ENCODE data around the gene HYOU1. TPM values are rescaled to one million over a fixed set of nuclear protein-coding genes. Genes with fewer than 3 reads are reported as not detected.
A peak's percentile ranks its signal among the peaks of the same experiment; 100 is the strongest.
"Not testable (repeated sequence)": the region's sequence is repeated elsewhere in the genome, so short reads cannot be mapped to it uniquely, and the experiment has no call there.

The HYOU1 gene
- total RNA-seq, 2 donors from 2014 or later: 67.7 to 117 TPM

DNA sequence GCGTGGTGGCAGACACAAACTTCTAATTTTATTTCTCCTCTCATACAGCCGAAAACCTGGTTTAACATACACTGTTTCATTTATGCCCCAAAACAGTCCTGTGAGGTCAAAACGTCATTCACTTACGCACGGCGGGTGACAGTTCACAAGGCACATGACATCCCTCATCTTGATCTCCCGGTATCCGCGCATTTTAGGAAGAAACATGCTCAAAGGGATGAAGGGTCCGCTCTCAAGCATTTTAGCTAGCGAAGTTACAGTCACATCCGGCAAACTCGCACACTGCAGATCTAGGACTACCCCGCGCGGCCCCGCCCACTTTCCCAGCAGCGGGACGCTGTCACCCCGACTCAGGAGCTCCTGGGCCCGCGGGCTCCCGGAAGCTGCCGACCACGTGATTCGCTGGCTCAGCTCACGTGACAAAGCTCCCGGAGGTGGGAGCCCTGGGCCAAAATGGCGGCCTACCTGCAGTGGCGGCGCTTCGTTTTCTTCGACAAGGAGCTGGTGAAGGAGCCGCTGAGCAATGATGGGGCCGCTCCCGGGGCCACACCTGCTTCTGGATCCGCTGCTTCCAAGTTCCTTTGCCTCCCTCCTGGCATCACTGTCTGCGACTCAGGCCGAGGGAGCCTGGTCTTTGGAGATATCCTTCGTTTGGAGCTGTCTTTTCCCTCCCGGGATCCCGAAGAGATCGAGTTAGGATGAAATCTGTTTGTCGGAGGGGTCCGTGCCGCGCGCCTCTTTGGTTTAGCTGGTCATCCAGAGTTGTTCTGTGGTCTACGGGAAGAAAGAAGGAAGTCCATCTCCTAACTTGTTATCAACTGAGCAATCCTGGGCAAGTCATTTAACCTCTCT is 10.6 kb upstream of the HYOU1 start, which contains the start of gene VPS11:
TSS of gene VPS11 (plus strand) at position 448 of the 852 bp plus-strand sequence. CDS start at position 454, 6 bp downstream.
- H3K36me3 Mint-ChIP-seq (ENCODE audit: low read depth): peaks cover 63% of the 10 kb centered on the region
- H3K27me3 Mint-ChIP-seq: no peaks in the 10 kb centered on the region
- peaks cover 23% of the 10 kb centered on the region for H3K4me1 Mint-ChIP-seq
- peak; percentile 97 for ATAC-seq (replicated peaks)
- no peaks in the 10 kb centered on the region for H3K9me3 Mint-ChIP-seq
- H3K27ac Mint-ChIP-seq: peak within 1 kb of the TSS; percentile 99
- peak within 1 kb of the TSS; percentile 97 for H3K4me3 Mint-ChIP-seq

GRCh38 chr11:119065369-119065768 is 8.4 kb upstream of the HYOU1 start:
- ATAC-seq (replicated peaks): peak; percentile 20

DNA sequence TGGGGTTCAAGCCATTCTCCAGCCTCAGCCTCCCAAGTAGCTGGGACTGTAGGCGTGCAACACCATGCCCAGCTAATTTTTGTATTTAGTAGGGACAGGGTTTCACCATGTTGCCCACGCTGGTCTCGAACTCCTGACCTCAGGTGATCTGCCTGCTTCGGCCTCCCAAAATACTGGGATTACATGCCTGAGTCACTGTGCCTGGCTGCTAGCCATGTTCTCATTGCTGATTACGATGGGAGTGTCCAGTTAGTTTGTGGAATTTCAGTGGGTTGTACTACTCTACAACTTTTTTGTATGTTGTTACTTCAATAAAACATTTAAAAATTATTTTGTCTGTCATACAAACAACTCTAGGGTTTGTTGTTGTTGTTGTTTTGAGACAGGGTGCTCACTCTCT is 5.8 kb upstream of the HYOU1 start:
- H3K4me3 Mint-ChIP-seq: no peak overlapping the region
- no peak overlapping the region for H3K27ac Mint-ChIP-seq
- H3K9me3 Mint-ChIP-seq: no peaks in the 10 kb centered on the region
- peaks cover 31% of the 10 kb centered on the region for H3K36me3 Mint-ChIP-seq (ENCODE audit: low read depth)
- no peaks in the 10 kb centered on the region for H3K27me3 Mint-ChIP-seq
- H3K4me1 Mint-ChIP-seq: peaks cover 21% of the 10 kb centered on the region
- no peak for ATAC-seq (replicated peaks)

More at GRCh38 chr11:119065369-119065768, 8.4 kb upstream of the HYOU1 start:
- Mint-ChIP-seq H3K4me3 (peak overlapping the region; percentile 97), H3K9me3 (no peaks in the 10 kb centered on the region), H3K4me1 (peaks cover 22% of the 10 kb centered on the region), H3K27me3 (no peaks in the 10 kb centered on the region), H3K36me3 (ENCODE audit: low read depth) (peaks cover 45% of the 10 kb centered on the region), H3K27ac (peak overlapping the region; percentile 16)

DNA sequence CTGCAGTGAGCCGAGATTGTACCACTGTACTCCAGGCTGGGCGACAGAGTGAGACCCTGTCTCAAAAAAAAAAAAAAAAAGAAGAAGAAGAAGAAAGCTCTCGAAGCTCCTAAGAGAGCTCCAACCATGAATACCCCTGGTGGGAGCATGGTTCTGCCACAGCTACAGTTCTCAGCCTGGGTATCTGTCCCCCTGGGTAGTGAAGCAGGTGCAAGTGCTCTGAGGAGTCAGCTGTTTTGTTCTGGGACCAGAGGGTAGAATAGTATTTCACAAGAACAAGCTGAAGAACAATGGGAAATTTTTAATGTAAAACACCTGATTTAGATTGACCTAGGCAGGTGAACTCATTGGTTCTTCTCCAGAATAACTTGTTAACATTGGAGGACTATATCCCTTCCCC is 4.3 kb upstream of the HYOU1 start:
- ATAC-seq (replicated peaks): no peak
- H3K27ac Mint-ChIP-seq: no peak overlapping the region
- peaks cover 29% of the 10 kb centered on the region for H3K36me3 Mint-ChIP-seq (ENCODE audit: low read depth)
- H3K27me3 Mint-ChIP-seq: no peaks in the 10 kb centered on the region
- H3K4me3 Mint-ChIP-seq: no peak overlapping the region
- H3K4me1 Mint-ChIP-seq: peaks cover 21% of the 10 kb centered on the region
- no peaks in the 10 kb centered on the region for H3K9me3 Mint-ChIP-seq

DNA sequence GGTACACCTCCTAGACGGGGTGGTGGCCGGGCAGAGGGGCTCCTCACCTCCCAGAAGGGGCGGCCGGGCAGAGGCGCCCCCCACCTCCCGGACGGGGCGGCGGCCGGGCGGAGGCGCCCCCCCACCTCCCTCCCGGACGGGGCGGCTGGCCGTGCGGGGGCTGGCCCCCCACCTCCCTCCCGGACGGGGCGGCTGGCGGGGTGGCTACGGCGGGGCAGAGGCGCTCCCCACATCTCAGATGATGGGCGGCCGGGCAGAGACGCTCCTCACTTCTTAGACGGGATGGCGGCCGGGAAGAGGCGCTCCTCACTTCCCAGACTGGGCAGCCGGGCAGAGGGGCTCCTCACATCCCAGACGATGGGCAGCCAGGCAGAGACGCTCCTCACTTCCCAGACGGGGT is 2.1 kb upstream of the HYOU1 start:
- H3K36me3 Mint-ChIP-seq (ENCODE audit: low read depth): peaks cover 40% of the 10 kb centered on the region
- not testable (repeated sequence) for H3K4me3 Mint-ChIP-seq; ATAC-seq (replicated peaks); H3K27me3 Mint-ChIP-seq; H3K27ac Mint-ChIP-seq; H3K9me3 Mint-ChIP-seq
- H3K4me1 Mint-ChIP-seq: peaks cover 17% of the 10 kb centered on the region

DNA sequence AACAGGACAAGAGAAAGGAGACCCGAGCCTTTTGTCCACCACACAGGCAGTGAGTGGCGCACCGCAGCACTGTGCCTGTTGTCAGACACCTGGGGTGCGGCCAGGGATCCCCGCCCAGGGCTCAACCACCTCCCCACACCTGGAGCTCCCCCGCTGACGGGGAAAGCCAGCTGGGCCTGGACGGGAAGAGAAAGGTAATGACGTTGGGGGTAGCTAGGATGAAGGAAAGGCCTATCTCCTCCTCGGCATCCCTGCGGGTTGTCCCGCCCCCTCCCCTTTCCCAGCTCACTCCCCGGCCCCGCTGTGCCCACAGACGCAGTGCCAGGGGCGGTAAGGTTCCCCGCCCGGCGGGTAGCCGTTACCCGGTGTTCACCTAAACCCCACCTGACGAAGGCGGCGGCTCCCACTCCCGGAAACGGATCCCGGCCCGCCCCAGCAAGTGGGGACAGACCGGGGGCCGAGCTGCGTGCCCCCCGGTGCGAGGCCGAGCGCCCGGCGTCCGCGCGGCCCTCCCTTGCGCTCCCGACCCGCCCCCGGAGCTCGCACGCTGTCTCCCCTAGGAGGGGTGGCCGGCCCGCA is 495 bp downstream of the HYOU1 start:
- Mint-ChIP-seq H3K4me1 (peaks cover 32% of the 10 kb centered on the region), H3K36me3 (ENCODE audit: low read depth) (peaks cover 61% of the 10 kb centered on the region), H3K27me3 (no peaks in the 10 kb centered on the region), H3K27ac (peak overlapping the region; percentile 91), H3K9me3 (no peaks in the 10 kb centered on the region), H3K4me3 (peak overlapping the region; percentile 95)
- ATAC-seq (replicated peaks): peak; percentile 1

DNA sequence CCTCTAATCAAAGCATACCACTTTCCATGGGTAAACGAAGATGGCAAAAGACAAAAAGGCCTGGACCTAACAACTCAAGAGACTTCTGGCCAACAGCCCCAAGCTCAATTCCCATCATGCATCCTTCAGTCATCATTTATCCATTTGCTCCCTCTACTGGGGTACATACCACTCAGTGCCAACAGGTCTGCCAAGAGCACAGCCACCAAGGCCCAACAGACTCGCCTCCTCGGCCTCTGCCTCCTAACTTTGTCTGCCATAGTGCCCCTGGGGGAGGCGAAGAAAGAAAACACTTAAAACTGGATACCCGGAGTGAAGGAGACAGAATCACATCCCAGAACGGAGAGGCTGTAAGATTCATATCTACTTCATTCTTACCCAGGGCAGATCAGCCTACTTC is 1.1 kb downstream of the HYOU1 start:
- Mint-ChIP-seq H3K27me3 (no peaks in the 10 kb centered on the region), H3K9me3 (no peaks in the 10 kb centered on the region), H3K27ac (peak overlapping the region; percentile 89), H3K36me3 (ENCODE audit: low read depth) (peaks cover 67% of the 10 kb centered on the region), H3K4me3 (peak overlapping the region; percentile 95), H3K4me1 (peaks cover 37% of the 10 kb centered on the region)
- no peak for ATAC-seq (replicated peaks)

DNA sequence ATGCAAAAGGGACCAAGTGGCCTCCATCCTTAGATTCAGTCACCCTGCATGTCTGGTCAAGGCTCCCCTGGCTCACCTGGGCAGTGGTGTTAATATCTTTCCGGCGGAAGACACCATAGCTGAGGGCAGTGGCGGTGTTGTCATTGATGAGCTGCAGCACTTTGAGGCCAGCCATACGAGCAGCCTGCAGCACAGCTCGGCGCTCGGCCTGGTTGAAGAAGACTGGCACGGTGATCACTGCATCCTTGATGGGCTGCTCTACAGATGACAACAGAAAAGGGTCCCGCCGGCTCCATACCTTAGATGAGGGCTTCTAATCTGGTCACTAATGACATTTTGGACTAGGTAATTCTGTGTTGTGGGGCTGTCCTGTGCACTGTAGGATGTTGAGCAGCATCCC is 2.6 kb downstream of the HYOU1 start:
- ATAC-seq (replicated peaks): no peak
- Mint-ChIP-seq H3K4me3 (no peak overlapping the region), H3K36me3 (ENCODE audit: low read depth) (peaks cover 75% of the 10 kb centered on the region), H3K27me3 (no peaks in the 10 kb centered on the region), H3K9me3 (no peaks in the 10 kb centered on the region), H3K27ac (no peak overlapping the region), H3K4me1 (peaks cover 41% of the 10 kb centered on the region)

DNA sequence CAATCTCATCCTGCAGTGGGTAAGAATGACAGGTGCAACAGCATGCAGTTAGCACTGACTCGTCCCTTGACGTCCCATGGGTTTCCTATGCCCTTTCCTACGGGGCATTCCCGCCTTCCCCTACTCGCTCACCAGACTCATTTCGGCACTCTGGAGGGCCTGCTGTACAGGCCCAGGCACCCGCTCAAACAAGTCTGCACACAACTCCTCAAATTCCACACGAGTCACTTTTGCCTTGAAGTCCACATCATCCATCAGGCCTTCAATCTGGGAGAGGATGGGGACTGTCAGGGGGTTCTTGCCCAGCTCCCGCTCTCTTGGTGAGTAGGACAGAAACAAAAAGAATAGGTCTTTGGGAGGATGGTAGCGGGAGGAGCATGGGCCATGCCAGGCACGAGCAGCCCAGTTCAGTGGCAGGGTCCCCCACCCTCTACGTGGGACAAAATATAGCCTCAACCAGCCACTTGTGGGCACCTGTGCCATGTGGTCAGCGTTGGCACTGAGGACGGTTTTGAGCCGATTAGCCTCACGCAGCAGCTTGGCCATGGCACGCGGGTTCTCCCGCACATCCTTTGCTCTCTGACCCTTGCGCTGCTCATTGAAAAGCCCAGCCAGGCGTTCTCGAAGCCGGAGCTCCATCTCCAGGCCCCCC is 4.7 kb downstream of the HYOU1 start:
- peak overlapping the region; percentile 66 for H3K4me3 Mint-ChIP-seq
- no peaks in the 10 kb centered on the region for H3K9me3 Mint-ChIP-seq

DNA sequence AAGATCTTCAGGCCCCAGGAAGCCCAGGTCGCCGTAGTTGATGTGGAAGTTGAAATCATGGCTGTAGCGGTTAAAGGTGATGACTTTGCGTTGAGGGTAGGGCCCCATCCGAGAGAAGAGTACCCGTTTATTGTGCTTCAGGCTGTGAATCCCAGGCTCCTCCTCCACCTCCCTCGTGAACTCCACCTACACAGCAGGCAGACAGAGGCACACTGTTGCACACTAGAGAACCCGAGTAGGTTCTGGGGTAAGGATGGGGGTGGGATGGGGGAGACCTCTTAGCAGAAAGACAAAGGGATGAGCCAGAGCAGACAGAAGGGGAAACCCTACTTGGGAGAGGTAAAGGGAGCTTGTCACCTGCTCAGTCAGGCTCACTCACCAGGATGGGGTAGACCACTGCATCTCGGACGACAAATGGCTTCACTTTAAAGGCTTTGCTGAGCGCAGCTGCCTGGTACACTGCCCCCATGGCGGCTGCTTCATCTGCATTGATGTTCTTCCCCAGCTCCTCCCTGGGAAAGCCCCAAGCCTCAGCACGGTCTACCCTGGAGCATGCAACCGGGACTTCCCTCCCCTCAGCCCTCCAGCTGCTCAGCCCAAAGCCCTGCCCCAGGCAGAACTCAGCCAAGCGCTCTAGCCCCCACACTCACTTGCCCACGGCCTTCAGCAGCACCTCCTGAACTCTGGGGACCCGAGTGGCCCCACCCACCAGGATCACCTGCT is 5.4 kb downstream of the HYOU1 start:
- Mint-ChIP-seq H3K4me1 (peaks cover 42% of the 10 kb centered on the region), H3K9me3 (no peaks in the 10 kb centered on the region), H3K36me3 (ENCODE audit: low read depth) (peaks cover 97% of the 10 kb centered on the region), H3K4me3 (peak overlapping the region; percentile 66), H3K27ac (peak overlapping the region; percentile 87), H3K27me3 (no peaks in the 10 kb centered on the region)
- ATAC-seq (replicated peaks): peak; percentile 67

More for the DNA sequence above, 4.7 kb downstream of the HYOU1 start:
- H3K27me3 Mint-ChIP-seq: no peaks in the 10 kb centered on the region
- ATAC-seq (replicated peaks): no peak
- peak overlapping the region; percentile 87 for H3K27ac Mint-ChIP-seq
- peaks cover 42% of the 10 kb centered on the region for H3K4me1 Mint-ChIP-seq
- peaks cover 96% of the 10 kb centered on the region for H3K36me3 Mint-ChIP-seq (ENCODE audit: low read depth)

- Mint-ChIP-seq H3K27me3 (no peaks in the 10 kb centered on the region), H3K4me1 (peaks cover 34% of the 10 kb centered on the region), H3K4me3 (no peak overlapping the region), H3K36me3 (ENCODE audit: low read depth) (peaks cover 100% of the 10 kb centered on the region), H3K9me3 (no peaks in the 10 kb centered on the region), H3K27ac (peak overlapping the region; percentile 63)
- no peak for ATAC-seq (replicated peaks)
Observed at GRCh38 chr11:119049081-119049480, 7.9 kb downstream of the HYOU1 start.

DNA sequence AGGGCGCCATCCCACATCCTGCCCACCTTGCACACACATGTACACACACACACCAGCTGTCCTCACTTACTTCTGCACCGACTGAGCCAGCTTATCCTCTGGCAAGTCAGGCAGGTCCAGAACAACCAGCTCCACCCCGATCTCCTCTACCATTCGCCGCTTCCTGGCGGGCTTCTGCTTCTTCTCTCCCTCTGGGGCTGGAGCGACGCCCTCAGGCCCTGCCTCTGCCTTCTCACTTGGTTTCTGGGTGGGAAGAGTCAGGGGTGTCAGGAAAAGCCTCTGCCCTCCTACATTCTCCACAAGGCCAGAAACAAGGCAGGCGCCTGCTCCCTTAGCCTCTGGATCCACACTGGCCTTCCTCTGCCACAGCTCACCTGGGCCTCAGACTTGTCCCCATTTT is 8.4 kb downstream of the HYOU1 start:
- Mint-ChIP-seq H3K4me1 (peaks cover 30% of the 10 kb centered on the region), H3K4me3 (no peak overlapping the region), H3K27ac (peak overlapping the region; percentile 63), H3K27me3 (no peaks in the 10 kb centered on the region), H3K9me3 (no peaks in the 10 kb centered on the region), H3K36me3 (ENCODE audit: low read depth) (peaks cover 97% of the 10 kb centered on the region)
- no peak for ATAC-seq (replicated peaks)

DNA sequence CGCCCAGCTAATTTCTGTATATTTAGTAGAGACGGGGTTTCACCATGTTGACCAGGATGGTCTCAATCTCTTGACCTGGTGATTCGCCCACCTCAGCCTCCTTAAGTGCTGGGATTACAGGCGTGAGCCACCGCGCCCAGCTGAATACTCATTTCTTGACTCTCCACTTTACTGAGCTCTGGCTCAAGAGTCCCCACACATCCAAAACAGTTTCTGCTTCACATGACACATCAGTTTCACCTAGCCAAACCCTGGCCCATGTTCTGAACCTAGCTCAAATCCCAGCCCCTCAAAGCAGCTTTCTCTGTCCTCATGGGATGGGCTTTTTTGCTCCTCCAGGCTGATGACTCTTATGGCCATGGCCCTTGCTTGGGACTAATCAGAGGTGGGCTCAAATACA is 9.8 kb downstream of the HYOU1 start:
- Mint-ChIP-seq H3K4me3 (no peak overlapping the region), H3K9me3 (no peaks in the 10 kb centered on the region), H3K27me3 (no peaks in the 10 kb centered on the region), H3K36me3 (ENCODE audit: low read depth) (peaks cover 83% of the 10 kb centered on the region), H3K27ac (peak overlapping the region; percentile 7), H3K4me1 (peaks cover 18% of the 10 kb centered on the region)
- peak; percentile 71 for ATAC-seq (replicated peaks)

DNA sequence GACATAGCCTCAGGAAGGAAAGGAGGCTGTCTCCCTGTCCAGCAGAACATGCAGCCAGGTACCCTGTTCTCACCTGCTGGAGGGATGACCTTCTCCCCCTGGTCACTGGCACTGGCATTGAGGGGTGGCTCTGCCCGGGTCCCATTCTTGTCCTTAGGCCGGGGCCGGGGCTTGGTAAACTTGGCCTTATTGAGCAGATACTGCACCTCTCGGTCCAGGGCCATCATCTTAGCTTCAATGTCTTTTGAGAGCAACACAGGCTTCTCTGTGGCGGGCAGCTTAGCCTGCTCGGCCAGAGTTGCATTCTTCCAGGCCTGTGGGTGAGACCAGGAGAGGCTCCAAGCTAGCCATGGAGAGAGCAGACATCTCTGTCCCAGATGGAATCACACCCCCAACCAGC is 10.5 kb downstream of the HYOU1 start:
- peaks cover 15% of the 10 kb centered on the region for H3K4me1 Mint-ChIP-seq
- no peaks in the 10 kb centered on the region for H3K9me3 Mint-ChIP-seq
- H3K27me3 Mint-ChIP-seq: no peaks in the 10 kb centered on the region
- ATAC-seq (replicated peaks): no peak
- H3K4me3 Mint-ChIP-seq: no peak overlapping the region
- H3K36me3 Mint-ChIP-seq (ENCODE audit: low read depth): peaks cover 75% of the 10 kb centered on the region
- H3K27ac Mint-ChIP-seq: no peak overlapping the region

All from activated T-helper 17 cell treated with anti-CD3 and anti-CD28 coated beads, Interleukin-2, amount 50 U/mL, for 72 hours (primary cell).